Measurements from ENCODE around the gene RPS27A.
"Not testable (repeated sequence)": the region's sequence is repeated elsewhere in the genome, so short reads cannot be mapped to it uniquely, and the experiment has no call there.

RPS27A gene

GRCh38 chr2:55232084-55232862 is at the start of gene RPS27A, which contains the start of gene CLHC1:
TSS of gene RPS27A (plus strand) at chr2:55232688. CDS start at chr2:55232825, 137 bp downstream.
TSS of gene CLHC1 (minus strand) at chr2:55232293. CDS start at chr2:55222411, 9,882 bp downstream.
- ATAC-seq = peak; percentile 97
- TF ChIP-seq ISL1 (CRISPR knock-in tag; IDR thresholded peaks at IDR 0.05) = no peak
- TF ChIP-seq GLIS3 (CRISPR knock-in tag; IDR thresholded peaks at IDR 0.05) = no peak
- TF ChIP-seq, protein P1, sequence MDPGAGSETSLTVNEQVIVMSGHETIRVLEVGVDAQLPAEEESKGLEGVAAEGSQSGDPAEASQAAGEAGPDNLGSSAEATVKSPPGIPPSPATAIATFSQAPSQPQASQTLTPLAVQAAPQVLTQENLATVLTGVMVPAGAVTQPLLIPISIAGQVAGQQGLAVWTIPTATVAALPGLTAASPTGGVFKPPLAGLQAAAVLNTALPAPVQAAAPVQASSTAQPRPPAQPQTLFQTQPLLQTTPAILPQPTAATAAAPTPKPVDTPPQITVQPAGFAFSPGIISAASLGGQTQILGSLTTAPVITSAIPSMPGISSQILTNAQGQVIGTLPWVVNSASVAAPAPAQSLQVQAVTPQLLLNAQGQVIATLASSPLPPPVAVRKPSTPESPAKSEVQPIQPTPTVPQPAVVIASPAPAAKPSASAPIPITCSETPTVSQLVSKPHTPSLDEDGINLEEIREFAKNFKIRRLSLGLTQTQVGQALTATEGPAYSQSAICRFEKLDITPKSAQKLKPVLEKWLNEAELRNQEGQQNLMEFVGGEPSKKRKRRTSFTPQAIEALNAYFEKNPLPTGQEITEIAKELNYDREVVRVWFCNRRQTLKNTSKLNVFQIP (CRISPR knock-in tag; IDR thresholded peaks at IDR 0.05; ENCODE audit: borderline replicate concordance, low read depth) = no peak
- TF ChIP-seq ZNF8 (CRISPR knock-in tag; IDR thresholded peaks at IDR 0.05) = no peak
- no peak for TF ChIP-seq BACH2 (CRISPR knock-in tag; IDR thresholded peaks at IDR 0.05; ENCODE audit: borderline replicate concordance)
- TF ChIP-seq TSHZ2 (CRISPR knock-in tag; IDR thresholded peaks at IDR 0.05) = no peak
- no peak for TF ChIP-seq ZNF565 (CRISPR knock-in tag; conservative IDR thresholded peaks at IDR 0.05; ENCODE audit: low read depth)

- ATAC-seq = not testable (repeated sequence)
Observed at GRCh38 chr2:55186837-55187236, 45.7 kb upstream of the RPS27A start.

DNA sequence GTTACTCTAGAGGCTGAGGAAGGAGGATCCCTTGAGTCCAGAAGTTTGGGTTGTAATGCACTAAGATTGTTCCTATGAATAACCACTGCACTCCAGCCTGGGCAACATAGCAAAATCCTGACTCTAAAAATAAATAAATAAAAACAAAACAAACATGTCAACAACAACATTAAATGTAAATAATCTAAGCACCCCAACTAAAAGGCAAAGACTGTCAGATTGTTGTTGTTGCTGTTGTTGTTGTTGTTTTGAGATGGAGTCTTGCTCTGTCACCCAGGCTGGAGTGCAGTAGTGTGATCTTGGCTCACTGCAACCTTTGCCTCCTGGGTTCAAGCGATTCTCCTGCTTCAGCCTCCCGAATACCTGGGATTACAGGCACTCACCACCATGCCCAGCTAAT is 40.6 kb upstream of the RPS27A start:
- ATAC-seq = not testable (repeated sequence)

GRCh38 chr2:55196526-55196925 is 36.0 kb upstream of the RPS27A start:
- no peak for ATAC-seq
- TF ChIP-seq SNAI2 (CRISPR knock-in tag; IDR thresholded peaks at IDR 0.05) = no peak
- TF ChIP-seq ESRRG (CRISPR knock-in tag; IDR thresholded peaks at IDR 0.05) = no peak
- no peak for TF ChIP-seq ZNF8 (CRISPR knock-in tag; IDR thresholded peaks at IDR 0.05)
- TF ChIP-seq, protein P1 (CRISPR knock-in tag; IDR thresholded peaks at IDR 0.05; ENCODE audit: borderline replicate concordance, low read depth) = no peak
- TF ChIP-seq ZNF70 (CRISPR knock-in tag; IDR thresholded peaks at IDR 0.05) = no peak
- TF ChIP-seq ZFP30 (CRISPR knock-in tag; IDR thresholded peaks at IDR 0.05) = no peak
- no peak for TF ChIP-seq CREB5 (CRISPR knock-in tag; IDR thresholded peaks at IDR 0.05; ENCODE audit: low read depth)
- no peak for TF ChIP-seq ISL1 (CRISPR knock-in tag; IDR thresholded peaks at IDR 0.05)
- TF ChIP-seq, protein P2, sequence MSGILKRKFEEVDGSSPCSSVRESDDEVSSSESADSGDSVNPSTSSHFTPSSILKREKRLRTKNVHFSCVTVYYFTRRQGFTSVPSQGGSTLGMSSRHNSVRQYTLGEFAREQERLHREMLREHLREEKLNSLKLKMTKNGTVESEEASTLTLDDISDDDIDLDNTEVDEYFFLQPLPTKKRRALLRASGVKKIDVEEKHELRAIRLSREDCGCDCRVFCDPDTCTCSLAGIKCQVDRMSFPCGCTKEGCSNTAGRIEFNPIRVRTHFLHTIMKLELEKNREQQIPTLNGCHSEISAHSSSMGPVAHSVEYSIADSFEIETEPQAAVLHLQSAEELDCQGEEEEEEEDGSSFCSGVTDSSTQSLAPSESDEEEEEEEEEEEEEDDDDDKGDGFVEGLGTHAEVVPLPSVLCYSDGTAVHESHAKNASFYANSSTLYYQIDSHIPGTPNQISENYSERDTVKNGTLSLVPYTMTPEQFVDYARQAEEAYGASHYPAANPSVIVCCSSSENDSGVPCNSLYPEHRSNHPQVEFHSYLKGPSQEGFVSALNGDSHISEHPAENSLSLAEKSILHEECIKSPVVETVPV (CRISPR knock-in tag; IDR thresholded peaks at IDR 0.05) = no peak
- TF ChIP-seq PATZ1 (CRISPR knock-in tag; IDR thresholded peaks at IDR 0.05; ENCODE audit: borderline replicate concordance) = no peak
- no peak for TF ChIP-seq BACH2 (CRISPR knock-in tag; IDR thresholded peaks at IDR 0.05; ENCODE audit: borderline replicate concordance)
- TF ChIP-seq ZFP3 (CRISPR knock-in tag; IDR thresholded peaks at IDR 0.05) = no peak
- TF ChIP-seq TCF4 (CRISPR knock-in tag; IDR thresholded peaks at IDR 0.05; ENCODE audit: borderline replicate concordance) = no peak
- no peak for TF ChIP-seq ZNF565 (CRISPR knock-in tag; conservative IDR thresholded peaks at IDR 0.05; ENCODE audit: low read depth)
- no peak for TF ChIP-seq TSHZ2 (CRISPR knock-in tag; IDR thresholded peaks at IDR 0.05)
- no peak for TF ChIP-seq ARNTL (CRISPR knock-in tag; IDR thresholded peaks at IDR 0.05; ENCODE audit: borderline replicate concordance, low read depth)
- no peak for TF ChIP-seq TOX (CRISPR knock-in tag; IDR thresholded peaks at IDR 0.05; ENCODE audit: borderline replicate concordance)
- no peak for TF ChIP-seq ZC3H10 (CRISPR knock-in tag; IDR thresholded peaks at IDR 0.05)
- no peak for TF ChIP-seq RARB (CRISPR knock-in tag; IDR thresholded peaks at IDR 0.05)
- TF ChIP-seq PPARA (CRISPR knock-in tag; IDR thresholded peaks at IDR 0.05; ENCODE audit: borderline replicate concordance) = no peak
